Upper lobe of left lung (tissue), 6 donors: ENCODE data around the gene GNG7. TPM values are rescaled to one million over a fixed set of nuclear protein-coding genes. Genes with fewer than 3 reads are reported as not detected.
"Not testable (repeated sequence)": the region's sequence is repeated elsewhere in the genome, so short reads cannot be mapped to it uniquely, and the experiment has no call there.

Experiments used
- ATAC-seq, 2 donors: fragments of 200-7000 bp; cut with Tn5 transposase; one replicate each; pipeline ENCODE4 v1.9.1; 2022; ENCODE audit warnings: mild to moderate bottlenecking in 2 of 2, moderate library complexity in 2 of 2; ENCODE audit not compliant: low FRiP score in 2 of 2
- DNase-seq, 2 donors: peaks; one replicate each; pipeline ENCODE4 v3.0.0-alpha.2; 2019 to 2020
- H3K27ac ChIP-seq, 4 donors: fragments of 200-600 bp; sonication (generic); one replicate each; pipeline ENCODE4 v1.5.1; 2016 to 2019
- H3K27me3 ChIP-seq, 4 donors: fragments of 200-600 bp; sonication (generic); one replicate each; pipeline ENCODE4 v1.5.1; 2017 to 2019
- H3K36me3 ChIP-seq, 4 donors: fragments of 200-600 bp; sonication (generic); one replicate each; pipeline ENCODE4 v1.5.1; 2016 to 2019
- H3K4me1 ChIP-seq, 4 donors: fragments of 200-600 bp; sonication (generic); one replicate each; pipeline ENCODE4 v1.5.1; 2018 to 2019
- H3K4me3 ChIP-seq, 4 donors: fragments of 200-600 bp; sonication (generic); one replicate each; pipeline ENCODE4 v1.5.1; 2017 to 2019; ENCODE audit warnings: mild to moderate bottlenecking in 2 of 4, moderate library complexity in 1 of 4
- H3K9me3 ChIP-seq, 4 donors: fragments of 200-600 bp; sonication (generic); one replicate each; pipeline ENCODE4 v1.5.1; 2018 to 2019
- EP300 ChIP-seq, 4 donors: sonication (generic); formaldehyde crosslinking; IDR thresholded peaks; one replicate each; pipeline ENCODE4 v1.5.1; 2017; ENCODE audit warnings: antibody characterized with exemption in 4 of 4, control low read depth in 2 of 4
- POLR2A ChIP-seq, 4 donors: fragments of 450-650 bp; IDR thresholded peaks; one replicate each; pipeline ENCODE4 v1.5.1; 2016 to 2017; ENCODE audit warnings: antibody characterized with exemption in 4 of 4, mild to moderate bottlenecking in 2 of 4
- POLR2AphosphoS5 ChIP-seq, 2 donors: sonication (generic); formaldehyde crosslinking; IDR thresholded peaks; one replicate each; pipeline ENCODE4 v1.5.1; 2017; ENCODE audit warnings: antibody characterized with exemption in 2 of 2
- WGBS, 2 donors: methylation state at CpG; one replicate each; pipeline ENCODE4 v1.1.5; 2017 to 2018; 5-methylcytosine and 5-hydroxymethylcytosine counted together
- total RNA-seq, 6 donors: library from RNA; depleted of rRNA in 4 of 6; stranded (reverse); fragments of >200 nt in 4 of 6; gene quantifications; one replicate each; pipeline versions ENCODE4 v1.1.0 to v1.2.1, GENCODE V29; 2016 to 2021
- TF ChIP-seq, protein P1 (sequence below), 6 experiments: fragments of 450-650 bp in 4 of 6; fragments of 200-600 bp in 2 of 6; sonication (generic) in 2 of 6; IDR thresholded peaks; one replicate each; pipeline ENCODE4 v1.5.1; 2016 to 2019; ENCODE audit warnings: antibody characterized with exemption in 6 of 6
- donor health status: DM: no; HTN: no; CAD: no; lungs with moderate emphysema.
- donor health status: DM: no; HTN: yes; CAD: no; lungs with severe emphysema.

The GNG7 gene
- total RNA-seq, 6 donors from 2014 or later: 3.5 to 7.7 (median 7.1) TPM

DNA sequence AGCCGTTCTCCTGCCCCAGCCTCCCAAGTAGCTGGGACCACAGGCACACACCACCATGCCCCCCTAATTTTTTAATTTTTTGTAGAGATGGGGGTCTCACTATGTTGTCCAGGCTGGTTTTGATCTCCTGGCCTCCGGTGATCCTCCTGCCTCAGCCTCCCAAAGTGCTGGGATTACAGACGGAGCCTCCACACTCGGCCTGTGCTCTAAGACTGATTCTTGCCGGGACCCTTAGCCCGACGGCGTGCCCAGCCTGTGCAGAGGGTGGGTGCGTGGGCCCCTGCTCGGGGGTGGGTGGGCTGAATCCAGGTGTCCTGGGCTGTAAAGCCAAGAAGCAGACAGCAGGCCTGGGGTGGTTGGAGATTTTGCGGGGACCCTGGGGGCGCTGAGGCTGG lies 162.2 kb downstream of the GNG7 start:
- Histone ChIP-seq H3K9me3 (no peaks in the 10 kb centered on the region), H3K36me3 (no peaks in the 10 kb centered on the region), H3K4me1 (peaks cover 49 to 54% (median 54%) of the 10 kb centered on the region in 4 donors), H3K4me3 (no peak overlapping the region), H3K27me3 (no peaks in the 10 kb centered on the region), H3K27ac (peak overlapping the region; percentile 84 to 94 (median 89))
- DNase-seq (no peak), ATAC-seq (no peak)
- TF ChIP-seq POLR2A (IDR thresholded peaks at IDR 0.05): no peak
- TF ChIP-seq, protein P1, sequence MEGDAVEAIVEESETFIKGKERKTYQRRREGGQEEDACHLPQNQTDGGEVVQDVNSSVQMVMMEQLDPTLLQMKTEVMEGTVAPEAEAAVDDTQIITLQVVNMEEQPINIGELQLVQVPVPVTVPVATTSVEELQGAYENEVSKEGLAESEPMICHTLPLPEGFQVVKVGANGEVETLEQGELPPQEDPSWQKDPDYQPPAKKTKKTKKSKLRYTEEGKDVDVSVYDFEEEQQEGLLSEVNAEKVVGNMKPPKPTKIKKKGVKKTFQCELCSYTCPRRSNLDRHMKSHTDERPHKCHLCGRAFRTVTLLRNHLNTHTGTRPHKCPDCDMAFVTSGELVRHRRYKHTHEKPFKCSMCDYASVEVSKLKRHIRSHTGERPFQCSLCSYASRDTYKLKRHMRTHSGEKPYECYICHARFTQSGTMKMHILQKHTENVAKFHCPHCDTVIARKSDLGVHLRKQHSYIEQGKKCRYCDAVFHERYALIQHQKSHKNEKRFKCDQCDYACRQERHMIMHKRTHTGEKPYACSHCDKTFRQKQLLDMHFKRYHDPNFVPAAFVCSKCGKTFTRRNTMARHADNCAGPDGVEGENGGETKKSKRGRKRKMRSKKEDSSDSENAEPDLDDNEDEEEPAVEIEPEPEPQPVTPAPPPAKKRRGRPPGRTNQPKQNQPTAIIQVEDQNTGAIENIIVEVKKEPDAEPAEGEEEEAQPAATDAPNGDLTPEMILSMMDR (IDR thresholded peaks at IDR 0.05): no peak
- TF ChIP-seq EP300 (IDR thresholded peaks at IDR 0.05): no peak
- WGBS, 2 donors: 88 to 100% methylated on average over 2 to 11 of the region's 12 CpGs

DNA sequence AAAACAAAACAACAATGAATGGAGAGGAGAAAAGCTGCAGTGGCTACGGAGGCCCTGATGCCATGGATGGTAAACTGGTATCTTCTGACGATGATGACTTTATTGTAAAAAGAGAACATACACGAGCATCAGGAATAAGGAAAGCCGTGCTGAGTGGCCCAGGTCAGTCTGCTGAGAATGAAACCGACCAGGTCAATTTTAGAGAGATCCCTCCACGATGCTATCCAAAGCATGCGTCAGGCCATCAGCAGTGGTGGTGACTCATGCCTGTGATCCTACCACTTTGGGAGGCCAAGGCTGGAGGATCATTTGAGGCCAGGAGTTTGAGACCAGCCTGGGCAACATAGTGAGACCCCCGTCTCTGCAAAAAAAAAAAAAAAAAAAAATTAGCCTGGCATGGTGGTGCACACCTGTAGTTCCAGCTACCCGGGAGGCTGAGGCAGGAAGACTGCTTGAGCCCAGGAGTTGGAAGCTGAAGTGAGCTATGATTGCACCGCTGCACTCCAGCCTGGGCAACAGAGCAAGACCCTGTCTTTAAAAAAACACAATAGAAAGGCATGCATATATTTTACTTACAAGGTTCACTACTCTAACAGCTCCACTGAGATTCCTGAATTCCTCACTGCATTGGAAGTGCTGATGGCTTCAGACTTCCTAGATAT lies 164.3 kb downstream of the GNG7 start:
- DNase-seq: no peak
- WGBS, 2 donors: 75 to 98% methylated on average over 10 of the region's 10 CpGs
- H3K4me1 ChIP-seq: peaks cover 33 to 42% (median 34%) of the 10 kb centered on the region in 4 donors
- H3K4me3 ChIP-seq: no peak overlapping the region
- H3K27ac ChIP-seq: no peak overlapping the region
- H3K27me3 ChIP-seq: no peaks in the 10 kb centered on the region
- H3K36me3 ChIP-seq: no peaks in the 10 kb centered on the region
- TF ChIP-seq POLR2AphosphoS5 (IDR thresholded peaks at IDR 0.05) (no peak), EP300 (IDR thresholded peaks at IDR 0.05) (no peak)
- H3K9me3 ChIP-seq: no peaks in the 10 kb centered on the region
- ATAC-seq: no peak

DNA sequence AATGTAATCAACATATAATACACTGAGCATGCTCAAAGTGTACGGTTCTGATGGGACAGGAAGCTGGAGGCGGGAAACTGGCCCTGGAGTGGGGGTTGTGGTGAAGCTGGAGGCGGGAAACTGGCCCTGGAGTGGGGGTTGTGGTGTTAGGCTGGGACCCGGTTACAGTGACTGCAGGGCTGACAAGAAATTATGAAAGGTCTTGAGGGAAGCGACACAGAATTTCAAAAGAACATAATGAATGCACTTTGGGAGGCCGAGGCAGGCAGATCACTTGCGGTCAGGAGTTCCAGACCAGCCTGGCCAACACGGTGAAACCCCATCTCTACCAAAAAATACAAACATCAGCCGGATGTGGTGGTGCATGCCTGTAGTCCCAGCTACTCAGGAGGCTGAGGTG lies 164.9 kb downstream of the GNG7 start:
- not testable (repeated sequence) for H3K27ac ChIP-seq, H3K36me3 ChIP-seq, H3K4me3 ChIP-seq, H3K9me3 ChIP-seq, H3K27me3 ChIP-seq, ATAC-seq, DNase-seq
- peaks cover 27 to 36% (median 29%) of the 10 kb centered on the region in 4 donors for H3K4me1 ChIP-seq
- WGBS, 2 donors: 60 to 74% methylated on average over 8 to 9 of the region's 9 CpGs

DNA sequence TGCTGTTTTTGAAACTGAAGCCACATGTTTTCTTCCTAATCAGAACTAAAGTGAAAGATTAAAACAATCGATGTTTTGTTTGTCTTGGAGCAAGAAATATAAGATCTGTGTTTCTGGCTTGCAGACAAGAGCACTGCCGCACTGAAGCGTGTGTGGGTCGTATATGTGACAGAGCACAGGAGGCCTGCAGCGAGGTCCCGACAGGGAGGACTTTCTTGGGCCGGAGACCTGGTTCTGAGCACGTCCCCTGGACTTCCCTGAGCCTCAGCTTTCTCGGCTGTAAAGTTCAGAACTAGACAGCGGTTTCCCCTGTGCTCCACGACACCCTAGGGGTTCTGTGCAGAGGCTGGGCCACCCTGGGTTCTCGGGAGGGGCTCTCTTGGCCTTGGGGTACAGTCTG lies 166.0 kb downstream of the GNG7 start:
- Histone ChIP-seq H3K27ac (peak overlapping the region in 3 of 4 donors; percentile 0 to 44 (median 28)), H3K4me3 (no peak overlapping the region), H3K27me3 (no peaks in the 10 kb centered on the region), H3K9me3 (no peaks in the 10 kb centered on the region), H3K4me1 (peaks cover 16 to 28% (median 18%) of the 10 kb centered on the region in 4 donors), H3K36me3 (no peaks in the 10 kb centered on the region)
- TF ChIP-seq, protein P1 (IDR thresholded peaks at IDR 0.05): no peak
- TF ChIP-seq EP300 (IDR thresholded peaks at IDR 0.05) (no peak), POLR2A (IDR thresholded peaks at IDR 0.05) (no peak), POLR2AphosphoS5 (IDR thresholded peaks at IDR 0.05) (no peak)
- DNase-seq (no peak), ATAC-seq (no peak)
- WGBS, 2 donors: 77 to 85% methylated on average over 12 of the region's 12 CpGs

DNA sequence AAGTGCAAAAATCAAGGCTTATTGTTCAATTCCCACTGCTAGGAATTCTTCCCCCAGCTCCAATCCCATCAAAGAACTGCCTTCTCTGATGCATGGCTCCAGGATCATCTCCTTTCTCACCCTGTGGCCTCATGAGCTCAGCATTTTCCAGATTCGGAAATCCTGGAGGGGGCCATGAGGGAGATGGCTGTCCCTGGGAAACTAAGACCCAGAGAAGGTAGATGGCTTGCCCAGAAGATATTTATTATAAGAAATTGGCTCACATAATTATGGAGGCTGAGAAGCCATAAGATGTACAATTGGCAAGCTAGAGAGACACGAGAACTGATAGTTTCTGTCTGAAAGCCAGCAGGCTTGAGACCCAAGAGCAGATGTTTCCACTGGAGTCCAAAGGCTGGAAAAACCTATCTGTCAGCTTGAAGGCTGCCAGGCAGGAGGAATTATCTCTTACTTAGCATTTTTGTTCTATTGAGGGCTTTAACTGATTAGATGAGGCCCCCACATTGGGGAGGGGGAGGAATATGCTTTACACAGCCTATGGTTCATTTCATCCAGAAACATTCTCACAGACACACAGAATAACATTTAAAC lies 168.0 kb downstream of the GNG7 start:
- TF ChIP-seq POLR2AphosphoS5 (IDR thresholded peaks at IDR 0.05) (no peak), EP300 (IDR thresholded peaks at IDR 0.05) (no peak)
- H3K27me3 ChIP-seq: no peaks in the 10 kb centered on the region

DNA sequence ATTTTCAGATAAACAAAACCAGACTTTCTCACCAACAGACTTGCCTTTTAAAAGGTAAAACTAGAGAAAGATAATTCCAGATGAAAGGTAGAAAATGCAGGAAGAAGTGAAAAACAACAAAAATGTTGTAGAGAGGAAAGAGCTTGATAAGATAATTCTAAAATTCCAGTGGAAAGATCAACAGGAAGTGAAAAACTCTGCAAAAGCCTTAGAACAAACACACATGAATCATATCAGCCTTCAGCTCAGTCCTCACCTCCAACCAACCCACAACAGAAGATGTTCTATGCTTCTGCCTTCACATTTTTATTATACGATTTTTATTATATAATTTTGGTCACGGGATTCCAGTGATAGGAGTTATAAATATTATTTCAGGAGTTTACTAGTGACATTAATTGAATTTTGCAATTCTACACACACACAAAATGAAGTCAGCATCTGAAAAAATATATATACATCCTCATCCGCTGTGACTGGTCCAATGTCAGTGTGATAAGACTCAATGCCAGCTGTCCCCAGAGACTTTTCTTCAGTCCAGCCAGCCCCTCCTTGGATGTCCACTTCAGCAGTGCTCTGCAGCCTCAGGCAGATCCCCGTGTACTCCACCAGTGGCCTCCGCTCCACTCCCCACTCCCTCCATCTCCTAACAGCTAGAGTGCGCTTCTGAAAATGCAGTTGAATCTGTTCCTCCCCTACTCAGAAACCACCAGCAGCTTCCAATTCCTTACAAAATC lies 168.6 kb downstream of the GNG7 start:
- ATAC-seq (no peak), DNase-seq (no peak)
- H3K27ac ChIP-seq: no peak overlapping the region
- H3K4me3 ChIP-seq: no peak overlapping the region
- WGBS, 2 donors: 87 to 90% methylated on average over 6 of the region's 6 CpGs
- TF ChIP-seq POLR2A (IDR thresholded peaks at IDR 0.05): no peak
- no peak for TF ChIP-seq POLR2AphosphoS5 (IDR thresholded peaks at IDR 0.05)
- TF ChIP-seq EP300 (IDR thresholded peaks at IDR 0.05): no peak
- TF ChIP-seq, protein P1 (IDR thresholded peaks at IDR 0.05): no peak
- no peaks in the 10 kb centered on the region for H3K36me3 ChIP-seq
- no peaks in the 10 kb centered on the region for H3K27me3 ChIP-seq
- H3K9me3 ChIP-seq: no peaks in the 10 kb centered on the region
- H3K4me1 ChIP-seq: peaks cover 6 to 17% (median 8%) of the 10 kb centered on the region in 4 donors

More for the DNA sequence above, 168.0 kb downstream of the GNG7 start:
- DNase-seq (no peak), ATAC-seq (no peak)
- 89 to 97% methylated on average over 2 of the region's 2 CpGs for WGBS, 2 donors
- Histone ChIP-seq H3K4me1 (peaks cover 0 to 12% (median 3%) of the 10 kb centered on the region in 4 donors), H3K4me3 (no peak overlapping the region), H3K36me3 (no peaks in the 10 kb centered on the region), H3K9me3 (no peaks in the 10 kb centered on the region), H3K27ac (no peak overlapping the region)
